GM19099 (cell line): ENCODE data around the gene SND1.

Source experiments
- POLR2A ChIP-seq: IDR thresholded peaks from 3 replicates; pipeline ENCODE4 v1.6.1; 2011; ENCODE audit warnings: low read depth; ENCODE audit not compliant: insufficient read length; ENCODE audit errors: extremely low read depth

SND1 gene

DNA sequence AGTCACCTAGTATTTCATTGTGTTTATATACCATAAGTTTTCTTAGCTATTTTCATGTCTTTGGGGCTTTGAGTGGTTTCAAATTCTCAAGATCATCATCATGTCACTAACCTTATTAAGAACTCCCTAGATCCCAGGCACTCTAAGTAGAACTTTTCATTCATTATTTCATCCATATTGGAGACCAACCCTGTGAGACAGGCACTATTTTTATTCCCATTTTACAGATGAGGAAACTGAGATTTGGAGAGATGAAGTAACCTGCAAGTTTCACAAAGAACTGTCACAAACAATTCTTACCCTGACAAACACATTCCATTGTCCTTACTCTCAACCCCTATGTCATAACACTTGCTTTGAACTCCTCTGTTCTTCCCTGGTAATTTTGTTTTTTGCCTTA is 13.8 kb upstream of the SND1 start:
- no peak for TF ChIP-seq POLR2A

DNA sequence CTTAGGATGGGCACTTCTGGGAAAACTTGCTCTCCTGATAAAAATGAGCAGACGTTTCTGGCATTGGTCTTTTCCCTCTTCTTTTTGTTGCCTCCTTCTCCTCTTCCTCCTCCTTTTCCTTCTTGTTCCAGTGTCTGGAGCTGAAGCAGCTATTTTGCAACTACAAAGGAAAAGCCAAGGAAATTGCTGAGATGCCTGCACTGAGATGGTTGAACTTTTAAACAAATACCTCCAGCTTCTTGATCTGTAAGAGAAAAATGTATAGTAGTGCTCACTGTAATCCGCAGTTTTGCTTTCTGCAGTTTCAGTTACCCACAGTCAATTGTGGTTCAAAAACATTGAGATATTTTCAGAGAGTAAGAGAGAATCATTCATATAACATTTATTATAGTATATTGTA is 7.5 kb upstream of the SND1 start:
- no peak for TF ChIP-seq POLR2A

DNA sequence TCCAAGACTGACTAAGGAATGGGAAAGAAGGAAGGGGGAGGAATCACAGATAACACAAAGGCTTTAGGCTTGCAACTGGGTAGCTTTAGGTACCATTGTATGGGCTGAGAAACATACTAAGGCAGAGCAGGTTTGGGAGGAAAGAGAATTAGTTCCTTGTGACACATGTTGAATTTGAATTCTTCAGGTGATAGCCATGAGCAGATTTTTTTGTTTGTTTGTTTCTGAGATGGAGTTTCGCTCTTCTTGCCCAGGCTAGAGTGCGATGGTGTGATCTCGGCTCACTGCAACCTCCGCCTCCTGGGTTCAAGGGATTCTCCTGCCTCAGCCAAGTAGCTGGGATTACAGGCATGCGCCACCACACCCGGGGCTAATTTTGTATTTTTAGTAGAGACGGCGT is 4.4 kb upstream of the SND1 start:
- no peak for TF ChIP-seq POLR2A

DNA sequence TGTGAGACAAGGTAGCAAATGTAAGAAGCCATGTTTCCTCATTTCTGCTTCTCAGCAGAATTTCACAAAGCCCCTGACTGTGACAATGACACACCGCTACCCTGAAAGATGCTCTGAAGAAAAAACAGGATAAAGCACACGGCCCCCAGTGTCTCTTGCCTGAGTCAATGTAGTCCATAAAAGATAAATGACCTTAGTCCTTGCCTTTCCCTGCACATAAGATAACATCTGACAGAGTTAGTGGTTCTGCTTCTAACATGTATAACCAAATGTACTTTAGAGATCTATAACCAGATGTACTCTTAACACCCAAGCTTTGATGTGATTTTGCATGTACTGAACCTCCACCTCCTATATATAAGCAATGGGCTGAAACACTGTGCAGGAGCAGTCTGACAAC is 3.0 kb upstream of the SND1 start:
- no peak for TF ChIP-seq POLR2A

DNA sequence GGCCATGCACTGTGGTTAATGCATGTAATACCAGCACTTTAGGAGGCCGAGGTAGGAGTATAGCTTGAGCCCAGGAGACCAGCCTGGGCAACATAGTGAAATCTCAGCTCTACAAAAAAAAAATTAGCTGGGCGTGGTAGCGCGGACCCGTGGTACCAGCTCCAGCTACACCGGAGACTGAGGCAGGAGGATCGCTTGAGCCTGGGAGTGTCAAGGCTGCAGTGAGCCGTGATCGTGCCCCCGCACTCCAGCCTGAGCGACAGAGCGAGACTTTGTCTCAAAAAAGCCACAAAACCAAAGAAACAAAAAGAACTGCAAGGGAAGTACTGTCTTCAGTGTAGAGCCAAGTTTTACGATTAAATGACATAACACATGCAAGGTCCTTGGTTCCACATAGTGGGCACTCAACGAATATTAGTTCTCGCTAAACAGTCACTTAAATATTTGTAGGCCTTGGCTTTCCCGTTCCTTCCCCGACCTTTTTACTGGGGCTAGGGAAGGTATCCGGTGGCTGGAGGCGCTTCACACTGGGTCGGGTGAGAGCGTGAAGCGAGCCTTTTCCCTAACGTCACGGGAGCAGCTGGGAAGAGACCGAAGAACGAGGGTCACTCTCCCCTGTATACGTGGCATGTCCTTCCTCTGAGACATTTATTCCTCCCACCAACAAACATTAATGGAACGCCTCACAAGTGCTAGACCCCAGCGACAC is 993 bp upstream of the SND1 start:
- TF ChIP-seq POLR2A = no peak

DNA sequence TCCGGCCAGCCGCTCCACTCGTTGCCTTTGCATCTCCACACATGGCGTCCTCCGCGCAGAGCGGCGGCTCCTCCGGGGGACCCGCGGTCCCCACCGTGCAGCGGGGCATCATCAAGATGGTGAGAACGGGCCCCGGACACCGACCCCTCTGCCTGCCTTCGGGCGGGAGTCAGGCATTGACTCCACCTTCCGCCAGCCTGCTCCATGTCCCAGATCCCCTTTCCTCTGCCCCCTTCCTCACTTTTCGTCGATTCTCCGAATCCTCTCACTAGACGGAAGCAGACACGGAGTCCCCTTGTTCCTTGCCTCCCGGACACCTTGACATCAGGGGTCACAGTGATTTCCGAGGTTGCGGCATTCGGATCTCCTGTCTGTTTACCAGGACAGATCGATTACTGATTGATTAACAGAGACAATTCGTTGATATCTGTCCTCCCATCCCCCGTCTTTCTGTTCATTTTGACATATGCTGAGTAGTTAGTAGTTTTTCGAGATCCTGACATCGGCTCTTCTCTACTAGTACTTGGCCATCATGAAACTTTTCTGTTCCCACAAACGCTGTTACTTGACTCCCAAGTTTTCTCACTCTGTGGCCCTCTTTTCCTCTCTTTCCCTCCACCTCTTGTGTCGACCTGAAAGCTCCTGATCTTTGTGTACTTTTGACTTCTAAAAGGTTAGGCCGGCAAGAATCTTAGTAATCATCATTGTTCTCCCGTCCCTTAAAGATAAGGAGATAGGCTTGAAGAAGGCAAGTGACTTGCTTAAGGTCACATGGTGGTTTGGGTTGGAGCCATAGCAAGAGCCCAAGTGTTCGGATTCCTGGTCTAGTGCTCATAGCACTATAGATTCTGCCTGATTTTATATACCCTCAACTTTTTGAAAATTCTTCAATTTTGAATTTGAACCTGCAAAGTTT is 597 bp downstream of the SND1 start:
- TF ChIP-seq POLR2A = no peak

DNA sequence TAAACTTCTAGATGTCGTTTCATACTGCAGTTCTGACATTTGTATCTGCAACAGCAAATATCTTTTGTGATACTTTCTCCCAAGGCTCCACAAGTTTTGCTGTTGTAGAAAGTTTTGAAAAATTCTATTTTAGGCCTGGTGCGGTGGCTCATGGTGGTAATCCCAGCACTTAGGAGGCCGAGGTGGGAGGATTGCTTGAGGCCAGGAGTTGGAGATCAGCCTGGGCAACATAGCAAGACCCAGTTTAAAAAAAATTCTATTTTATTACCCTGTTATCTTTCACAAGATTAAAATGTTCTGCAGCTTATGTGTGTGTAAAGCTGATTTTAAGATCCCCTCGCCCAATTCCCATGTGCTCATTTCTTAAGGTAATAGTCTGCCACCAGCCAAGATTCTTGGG is 1.4 kb downstream of the SND1 start:
- TF ChIP-seq POLR2A = no peak

DNA sequence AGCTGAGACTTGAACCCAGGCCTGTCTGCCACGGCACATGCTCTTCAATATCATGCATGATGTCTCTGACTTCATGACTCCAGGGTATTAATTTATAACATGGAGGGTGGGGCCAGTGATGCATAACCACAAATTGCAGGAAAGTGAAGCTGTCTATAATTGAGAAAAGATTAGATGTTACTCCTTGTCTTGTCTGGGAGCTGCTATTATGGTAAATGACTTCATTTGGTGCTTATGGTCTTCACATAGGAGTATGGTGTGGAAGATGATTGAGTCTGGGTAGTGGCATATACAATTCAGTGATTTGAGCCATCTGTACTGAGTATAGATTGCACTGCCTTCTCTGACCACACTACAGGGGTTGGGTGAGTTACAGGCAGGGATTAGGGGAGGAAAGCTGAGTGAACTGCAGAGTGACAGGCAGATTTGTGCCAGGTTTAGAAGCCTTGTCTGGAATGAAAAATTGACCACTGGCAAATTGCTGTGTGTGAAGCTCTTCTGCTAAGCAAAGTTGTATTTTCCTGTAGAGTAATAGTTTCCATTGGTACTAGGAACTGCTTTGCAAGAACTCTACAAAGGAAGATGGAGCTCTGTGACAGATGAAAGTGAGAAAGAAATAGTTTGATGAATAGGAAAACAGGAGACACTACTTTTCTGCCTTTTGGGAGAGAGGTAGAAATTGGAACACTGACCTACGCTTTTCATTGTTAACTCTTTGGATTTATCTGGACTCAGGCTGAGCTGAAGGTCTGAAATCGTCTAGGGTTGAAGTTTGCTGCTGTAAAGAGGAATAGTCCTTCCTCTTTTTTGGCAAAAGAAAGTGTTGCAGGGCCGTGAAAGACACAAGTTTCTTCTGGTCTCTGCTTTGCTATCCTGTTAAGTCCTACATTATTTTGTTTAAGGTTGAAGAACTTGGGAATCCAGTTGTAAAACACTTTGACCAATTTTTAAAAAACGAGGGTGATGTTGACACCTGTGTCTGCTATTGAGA is 2.7 kb downstream of the SND1 start:
- no peak for TF ChIP-seq POLR2A

DNA sequence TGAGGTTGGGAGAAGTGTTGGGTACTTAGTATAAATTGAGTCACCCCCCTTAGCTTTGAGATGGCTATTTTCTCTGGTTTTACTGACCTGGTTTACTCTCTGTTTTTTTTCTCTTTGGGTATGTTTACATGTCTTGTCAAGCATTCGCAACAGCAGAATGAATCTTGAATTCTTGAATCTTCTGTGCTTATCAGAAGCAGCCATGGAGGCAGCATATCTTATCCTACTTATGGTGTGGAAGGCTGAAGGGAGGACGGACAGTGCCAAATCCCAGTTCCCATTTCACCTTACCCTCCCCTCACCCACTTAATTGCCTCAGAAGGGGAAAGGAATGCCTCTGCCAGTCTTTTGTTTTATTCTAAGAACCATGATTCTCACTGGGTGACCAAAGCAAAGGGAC is 3.7 kb downstream of the SND1 start:
- no peak for TF ChIP-seq POLR2A

DNA sequence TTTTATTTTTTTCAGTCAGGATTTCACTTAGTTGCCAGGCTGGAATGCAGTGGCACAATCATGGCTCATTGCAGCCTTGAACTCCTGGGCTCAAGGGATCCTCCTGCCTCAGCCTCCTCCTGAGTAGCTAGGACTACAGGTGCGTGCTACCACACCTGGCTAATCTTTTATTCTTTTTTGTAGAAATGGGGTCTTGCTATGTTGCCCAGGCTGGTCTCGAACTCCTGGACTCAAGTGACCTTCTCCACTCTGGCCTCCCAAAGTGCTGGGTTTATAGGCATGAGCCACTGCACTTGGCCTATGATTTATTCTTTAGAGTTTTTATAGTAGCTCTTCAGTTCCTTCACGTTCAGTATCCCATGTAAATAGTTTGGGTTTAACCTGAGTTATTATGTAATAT is 5.5 kb downstream of the SND1 start:
- TF ChIP-seq POLR2A = no peak

DNA sequence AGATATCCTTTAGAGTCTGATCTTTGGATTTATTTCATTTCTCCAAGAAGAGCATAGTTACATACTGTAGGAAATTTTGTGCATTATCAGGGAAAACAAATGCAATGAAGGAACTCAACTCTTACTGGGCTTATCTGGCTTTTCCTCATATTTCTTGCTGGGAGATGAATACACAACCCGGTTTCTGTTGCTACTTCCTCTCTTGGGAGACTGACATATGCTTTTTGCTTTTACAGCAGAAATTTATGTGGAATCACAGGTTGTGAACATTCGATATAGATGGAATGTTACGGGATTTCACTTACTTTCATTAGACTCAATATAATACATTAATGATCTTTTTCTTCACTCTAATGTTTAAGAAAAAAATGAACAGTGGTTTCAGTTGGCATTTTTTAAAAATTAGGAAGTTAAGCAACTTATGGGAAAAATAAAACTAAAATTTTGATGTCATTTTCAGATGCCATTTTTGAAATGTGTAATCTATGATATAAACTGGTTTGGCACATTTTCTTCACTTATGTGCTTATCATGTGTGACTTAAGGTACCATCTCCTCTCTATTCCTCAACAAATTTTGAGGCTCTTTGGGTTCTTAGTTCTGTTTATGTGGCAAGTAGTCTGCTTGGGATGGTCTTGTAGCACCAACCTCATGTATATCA is 7.1 kb downstream of the SND1 start:
- TF ChIP-seq POLR2A = no peak

DNA sequence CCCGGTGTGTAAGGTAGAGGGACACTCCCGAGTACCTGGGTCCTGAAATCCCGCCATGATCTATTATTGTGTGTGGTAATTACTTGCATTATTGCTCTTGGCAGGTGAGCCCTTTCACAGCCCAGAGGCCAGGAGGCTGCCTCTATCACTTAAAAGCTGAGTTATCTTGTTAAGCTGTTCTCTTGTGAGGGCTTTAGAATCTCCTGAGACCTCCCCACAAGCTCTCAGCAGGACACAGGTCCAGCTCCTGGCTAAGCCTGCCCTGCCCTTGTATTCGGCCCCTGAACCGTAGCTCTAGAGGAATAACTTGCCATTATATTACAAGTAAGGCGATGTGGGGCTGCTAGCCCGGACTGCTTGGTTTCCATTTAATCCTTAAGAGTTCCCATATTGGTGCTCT is 13.9 kb downstream of the SND1 start:
- no peak for TF ChIP-seq POLR2A

DNA sequence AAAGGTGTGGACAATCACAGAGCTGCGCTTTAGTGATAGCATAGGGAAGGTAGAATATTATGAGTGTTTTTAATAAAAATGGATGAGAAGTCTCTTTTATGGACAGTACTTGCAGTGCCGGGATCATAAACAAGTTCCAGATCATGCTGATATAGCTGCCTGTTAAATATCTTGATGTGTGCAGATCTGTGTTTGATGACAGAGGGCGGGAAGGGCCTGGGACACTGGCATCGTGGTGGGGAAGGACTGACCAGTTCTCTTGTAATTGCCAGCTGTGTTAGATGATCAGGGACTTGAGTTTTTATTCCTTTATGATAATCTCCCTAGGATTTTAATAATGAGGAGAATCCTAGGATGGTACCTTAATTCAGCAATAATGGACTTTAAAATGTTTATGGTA is 14.6 kb downstream of the SND1 start:
- TF ChIP-seq POLR2A = no peak

DNA sequence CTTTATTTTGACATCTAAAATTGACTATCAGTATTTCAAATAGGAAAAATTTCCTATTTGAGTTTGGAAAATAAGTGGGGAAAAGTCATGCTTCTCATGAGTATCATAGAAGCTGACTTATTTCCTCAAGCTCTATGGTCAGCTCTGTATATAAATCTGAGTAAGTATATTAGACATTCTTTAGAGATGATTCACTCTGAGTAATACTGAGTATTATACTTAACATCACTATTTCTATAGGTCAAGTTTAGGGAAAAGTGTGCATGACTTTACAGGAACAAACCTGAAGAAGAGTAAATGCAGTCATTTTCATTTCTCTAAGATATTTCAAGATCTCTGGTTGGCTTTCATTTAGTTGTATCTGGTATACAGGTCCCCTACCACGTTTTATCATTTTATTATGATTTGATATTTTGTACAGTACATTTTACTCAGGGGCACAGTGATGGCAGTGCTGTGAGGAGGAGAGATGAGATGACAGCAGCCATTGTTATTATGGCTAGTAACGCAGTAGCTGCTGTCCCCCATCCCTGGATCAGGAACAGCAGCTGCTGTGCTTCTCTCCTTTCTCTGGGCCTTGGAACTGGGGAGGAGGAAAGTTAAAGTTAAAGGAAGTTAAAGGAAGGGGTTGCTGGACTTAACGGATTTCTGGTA is 15.2 kb downstream of the SND1 start:
- TF ChIP-seq POLR2A = no peak

DNA sequence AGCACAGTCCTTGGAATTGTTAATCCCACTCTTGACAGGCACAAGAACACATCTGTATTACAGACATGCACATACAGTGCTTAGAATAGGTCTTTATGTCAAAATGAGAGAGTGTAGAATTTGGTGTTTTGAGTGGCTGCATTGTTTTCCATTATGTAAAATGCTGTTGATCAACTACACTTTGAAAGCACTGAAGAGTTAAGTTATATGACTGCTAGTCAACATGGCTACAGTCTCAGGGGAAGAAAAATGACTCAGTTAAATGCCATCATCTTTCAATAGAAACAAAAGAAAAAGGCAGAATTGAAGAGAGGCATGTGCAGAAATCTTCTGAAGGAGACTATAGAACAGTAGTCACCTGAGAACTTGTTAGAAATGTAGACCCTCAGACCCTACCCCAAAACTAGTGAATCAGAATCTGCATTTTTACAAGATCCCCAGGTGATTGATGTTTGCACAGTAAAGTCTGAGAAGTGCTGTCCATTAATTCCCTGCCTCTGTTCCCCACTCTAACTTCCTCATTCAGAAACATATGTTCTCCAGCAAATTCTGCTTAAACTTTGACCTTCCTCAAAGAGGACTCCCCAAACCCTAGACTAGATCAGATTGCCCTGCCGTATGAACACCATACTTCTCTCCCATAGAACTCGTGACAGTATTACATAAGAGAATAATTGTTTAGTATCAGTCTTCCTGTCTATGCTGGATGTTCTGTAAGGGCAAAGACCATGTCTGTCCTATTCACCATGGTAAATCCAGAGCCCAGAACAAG is 16.0 kb downstream of the SND1 start:
- TF ChIP-seq POLR2A = no peak
